Measurements from ENCODE around the gene KIAA0753. TPM values are rescaled to one million over a fixed set of nuclear protein-coding genes. Genes with fewer than 3 reads are reported as not detected.

The KIAA0753 gene
- 10 to 100 TPM; 32.4 to 39.3 (median 37.6) TPM for polyA plus RNA-seq (ENCODE audit: insufficient read length in 4 of 4)

DNA sequence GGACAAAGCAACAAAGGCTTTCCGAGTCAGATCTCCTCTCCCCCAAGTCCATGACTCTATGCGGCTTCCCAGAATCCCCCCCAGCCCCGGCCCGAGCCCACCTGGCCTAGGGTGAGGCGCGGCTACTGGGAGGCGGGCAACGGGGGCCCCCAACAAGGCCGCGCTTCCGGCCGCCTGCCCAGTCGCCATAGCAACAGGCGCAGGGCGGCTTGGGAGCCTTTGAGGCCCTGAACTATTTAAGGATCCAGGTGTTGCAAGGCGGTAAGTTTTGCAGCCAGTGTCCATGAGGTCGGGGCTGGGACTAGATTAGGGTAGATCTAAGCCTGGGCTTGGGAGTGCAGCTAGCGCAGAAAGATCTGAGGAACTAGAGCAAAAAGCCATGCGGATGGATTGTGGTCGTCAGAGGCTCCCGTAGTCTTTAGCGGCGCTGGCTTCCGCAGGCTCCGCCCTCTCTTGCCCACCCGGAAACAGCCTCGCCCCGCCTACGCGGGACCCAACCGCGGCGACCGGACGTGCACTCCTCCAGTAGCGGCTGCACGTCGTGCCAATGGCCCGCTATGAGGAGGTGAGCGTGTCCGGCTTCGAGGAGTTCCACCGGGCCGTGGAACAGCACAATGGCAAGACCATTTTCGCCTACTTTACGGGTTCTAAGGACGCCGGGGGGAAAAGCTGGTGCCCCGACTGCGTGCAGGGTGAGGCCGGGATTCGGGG, at the start of gene KIAA0753, which contains the start of gene TXNDC17:
Gene KIAA0753, minus strand, starts transcription at position 176 of the 711 bp plus-strand sequence. CDS start 5,608 bp downstream, outside the sequence.
Gene TXNDC17, plus strand, starts transcription at position 525 of the 711 bp plus-strand sequence. Its CDS starts 23 bp downstream, at position 548.
- peak; percentile 79 to 91 (median 84) for DNase-seq (ENCODE audit: low read depth in 4 of 4, low spot score in 3 of 4)

DNA sequence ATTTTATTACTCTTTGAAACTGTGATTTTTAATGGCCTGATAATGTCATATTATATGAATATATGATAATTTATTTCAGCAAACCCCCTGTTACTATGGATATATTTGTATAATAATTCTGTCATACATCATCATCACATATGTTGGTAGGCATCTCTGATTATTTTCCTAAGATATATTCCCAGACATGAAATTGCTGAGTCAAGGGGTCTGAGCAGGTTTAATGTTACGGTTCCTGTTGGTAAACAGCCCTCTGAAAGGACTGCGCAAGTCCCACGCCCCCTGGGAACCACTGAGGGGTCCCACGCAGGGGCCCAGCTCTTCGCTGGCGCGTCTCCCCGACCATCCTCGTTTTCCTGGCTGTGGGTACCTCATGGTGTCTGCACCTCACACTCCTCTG, 48.4 kb upstream of the KIAA0753 start:
- DNase-seq (ENCODE audit: low read depth in 4 of 4, low spot score in 3 of 4) = no peak

DNA sequence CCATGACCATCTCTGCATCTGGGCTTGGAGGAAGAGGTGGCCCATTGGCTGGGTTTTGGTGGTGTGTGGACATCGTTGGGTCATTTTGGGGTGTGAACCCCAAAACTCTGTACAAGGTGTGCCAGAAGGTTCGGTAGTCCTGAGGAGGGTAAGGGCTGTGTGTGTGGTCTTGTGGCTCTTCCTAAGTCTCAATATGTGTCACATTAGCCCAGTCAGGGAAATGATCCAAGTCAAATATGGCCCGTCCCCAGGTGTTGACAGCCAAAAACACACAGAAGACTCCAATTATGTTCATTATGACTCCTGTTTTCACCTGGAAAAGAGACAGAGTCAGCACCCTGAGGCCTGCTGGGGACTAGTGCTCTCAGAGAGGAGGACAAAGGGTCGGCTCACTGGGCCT, 45.5 kb upstream of the KIAA0753 start:
- no peak for DNase-seq (ENCODE audit: low read depth in 4 of 4, low spot score in 3 of 4)

DNA sequence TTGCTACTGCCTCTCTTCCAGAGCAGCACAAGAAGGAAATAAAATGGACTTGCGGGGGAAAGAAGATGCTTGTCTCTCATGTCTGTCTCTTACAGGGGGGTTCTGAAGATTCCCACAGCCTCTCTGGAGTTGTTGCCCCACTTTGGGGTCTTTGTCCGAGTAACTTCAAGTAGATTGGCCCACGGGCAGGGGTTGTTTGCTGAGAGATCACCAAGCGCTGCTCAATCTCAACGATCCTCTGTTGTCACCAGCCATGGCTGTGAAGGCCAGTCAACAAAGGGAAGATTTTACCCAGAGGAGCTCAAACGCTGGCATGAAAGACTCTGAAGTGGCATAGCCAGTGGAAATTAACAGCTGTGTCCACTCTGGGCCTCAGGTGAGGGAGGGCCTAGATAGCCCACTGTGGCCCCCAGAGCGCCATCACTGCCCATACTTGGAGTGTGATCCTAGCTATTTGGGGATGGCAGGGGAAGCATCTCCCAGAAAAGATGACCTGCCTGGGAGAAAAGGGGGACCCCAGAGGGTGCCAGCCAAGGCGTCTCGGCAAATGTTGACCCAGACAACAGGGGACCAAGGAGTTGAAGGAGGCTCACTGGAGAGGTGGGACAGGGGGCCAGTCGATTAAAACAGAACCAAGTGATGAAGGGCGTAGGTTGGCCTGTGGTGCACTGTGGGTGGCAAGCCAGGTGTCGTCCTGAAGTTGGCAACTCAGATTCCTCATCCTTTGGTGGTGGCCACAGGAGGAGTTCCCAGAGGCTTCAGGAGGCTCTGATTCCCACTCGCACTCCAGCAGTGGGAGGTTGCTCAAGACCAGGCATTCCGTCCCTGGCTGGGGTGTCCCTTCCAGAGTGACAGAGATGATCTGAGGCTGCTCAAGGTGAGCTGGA, 44.6 kb upstream of the KIAA0753 start:
- no peak for DNase-seq (ENCODE audit: low read depth in 4 of 4, low spot score in 3 of 4)

DNA sequence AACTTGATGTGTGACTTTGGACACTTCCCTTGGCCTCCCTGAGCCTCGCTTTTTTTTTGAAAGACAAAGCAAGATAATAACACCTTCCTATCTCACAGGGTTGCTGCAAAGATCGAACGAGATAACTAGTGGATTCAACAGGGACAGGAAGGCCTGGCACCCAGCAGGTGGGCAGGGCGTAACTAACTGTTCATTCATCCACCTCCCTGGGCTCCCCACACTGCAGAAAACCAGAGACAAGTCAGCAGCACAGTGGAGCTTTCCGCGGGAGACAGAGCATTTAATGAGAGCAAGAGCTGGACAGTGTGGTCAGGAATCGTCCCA, 43.9 kb upstream of the KIAA0753 start:
- no peak for DNase-seq (ENCODE audit: low read depth in 4 of 4, low spot score in 3 of 4)

DNA sequence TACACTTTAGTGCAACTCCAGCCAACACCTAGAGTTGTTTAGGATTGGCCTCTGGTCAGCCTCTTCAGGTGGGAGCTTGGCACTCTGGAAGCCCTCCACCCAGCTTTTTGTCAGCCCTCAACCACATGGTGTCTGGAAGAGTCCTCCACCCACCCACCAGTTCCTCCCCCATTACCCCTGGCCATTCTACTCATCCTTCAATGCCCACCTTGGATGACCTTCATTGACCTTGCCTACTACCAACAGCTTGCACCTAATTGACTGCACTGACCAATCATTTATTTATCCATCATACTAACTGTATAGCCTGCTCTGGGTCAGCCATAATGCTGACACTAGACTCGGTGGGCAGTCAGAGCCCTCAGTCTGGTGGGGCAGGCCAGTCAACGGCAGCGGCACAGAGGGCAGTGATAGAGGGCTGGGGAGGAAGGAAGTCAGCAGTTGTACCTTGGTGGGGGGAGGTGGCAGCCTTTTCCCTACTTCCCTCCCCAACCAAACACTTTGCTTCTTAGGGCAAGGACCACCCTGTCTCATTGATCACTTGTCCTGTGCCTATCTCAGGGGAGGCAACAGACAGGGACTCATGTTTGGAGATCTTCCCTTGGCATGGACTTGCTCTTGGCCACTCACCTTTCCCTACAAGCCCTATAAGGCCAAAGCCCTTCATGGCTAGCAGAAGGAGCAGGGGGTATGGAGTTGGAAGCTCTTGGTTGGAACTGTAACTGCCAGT, 43.4 kb upstream of the KIAA0753 start:
- no peak for DNase-seq (ENCODE audit: low read depth in 4 of 4, low spot score in 3 of 4)

DNA sequence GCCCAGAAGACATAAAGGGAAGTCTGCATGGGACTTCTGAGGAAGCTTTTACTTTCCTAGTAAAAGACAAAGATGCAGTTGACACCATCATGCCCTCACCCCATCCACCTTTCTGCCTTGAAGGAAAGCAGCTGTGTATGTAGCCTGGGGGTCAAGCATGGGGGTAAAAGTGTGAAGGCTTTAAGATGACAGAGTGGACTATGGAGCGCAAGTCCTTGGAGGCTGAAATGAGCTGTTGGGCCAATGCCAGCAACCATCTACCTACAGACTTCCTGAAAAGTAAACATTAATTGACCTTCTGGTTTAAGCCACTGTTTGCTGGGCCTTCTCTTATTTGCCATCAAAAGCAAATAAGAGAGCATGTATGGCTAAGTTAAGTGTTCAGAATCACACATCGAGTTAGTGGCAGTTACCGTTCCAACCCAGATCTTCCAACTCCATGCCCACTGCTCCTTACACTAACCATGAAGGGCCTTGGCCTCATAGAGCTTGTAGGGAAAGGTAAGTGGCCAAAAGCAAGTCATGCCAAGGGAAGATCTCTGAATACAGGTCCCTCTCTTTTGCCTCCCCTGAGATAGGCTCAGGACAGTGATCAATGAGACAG, 42.7 kb upstream of the KIAA0753 start:
- DNase-seq (ENCODE audit: low read depth in 4 of 4, low spot score in 3 of 4) = no peak

DNA sequence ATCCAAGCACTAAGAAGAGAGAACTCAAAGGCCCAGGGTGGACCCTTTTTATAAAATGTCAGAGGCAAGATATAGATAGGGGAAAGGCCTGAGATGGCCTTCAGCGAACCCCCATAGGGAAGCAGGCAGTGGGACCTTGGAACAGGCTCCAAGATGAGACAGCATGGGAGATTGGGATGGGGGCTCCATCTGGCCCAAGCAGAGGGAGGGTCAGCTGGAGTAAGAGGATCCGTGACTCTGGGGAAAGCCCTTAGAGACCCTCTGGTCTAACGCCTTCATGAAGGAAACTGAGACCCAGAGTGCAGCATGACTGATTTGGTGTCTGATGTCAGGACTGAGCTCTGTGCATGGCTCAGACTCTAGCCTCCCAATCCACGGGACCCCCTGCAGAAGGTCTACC, 41.8 kb upstream of the KIAA0753 start:
- DNase-seq (ENCODE audit: low read depth in 4 of 4, low spot score in 3 of 4) = no peak

DNA sequence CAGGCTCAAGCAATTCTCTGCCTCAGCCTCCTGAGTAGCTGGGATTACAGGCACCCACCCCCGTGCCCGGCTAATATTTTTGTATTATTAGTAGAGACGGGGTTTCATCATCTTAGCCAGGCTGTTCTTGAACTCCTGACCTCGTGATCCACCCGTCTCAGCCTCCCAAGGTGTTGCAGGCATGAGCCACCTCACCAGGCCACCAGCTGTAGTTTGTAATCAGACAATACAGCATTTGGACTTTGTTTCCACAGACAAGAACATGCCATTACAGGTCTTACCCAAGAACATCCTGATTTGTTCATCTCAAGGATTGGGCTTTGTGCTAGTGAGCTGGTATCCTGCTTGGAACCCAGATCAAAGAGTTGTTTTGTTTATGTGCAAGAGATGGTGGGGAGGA, 41.2 kb upstream of the KIAA0753 start:
- DNase-seq (ENCODE audit: low read depth in 4 of 4, low spot score in 3 of 4) = no peak

DNA sequence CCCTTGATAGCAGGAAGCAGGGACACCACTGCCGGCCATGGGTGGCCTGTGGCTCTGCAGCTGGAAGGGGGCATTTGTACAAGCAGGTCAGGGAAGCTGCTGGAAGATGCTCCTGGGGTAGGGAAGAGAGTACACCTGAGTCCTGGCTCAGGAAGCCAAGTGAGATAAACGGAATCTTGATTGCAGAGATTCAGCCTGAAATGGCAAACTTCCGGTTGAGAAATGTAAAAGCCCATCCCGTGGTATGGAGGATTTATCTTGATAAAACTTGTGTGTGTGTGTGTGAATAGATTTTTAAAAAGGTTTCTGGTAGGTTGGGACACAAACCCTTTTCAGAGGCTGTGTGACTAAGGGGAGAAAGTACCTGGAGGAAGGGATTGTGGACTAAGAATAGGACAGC, 40.7 kb upstream of the KIAA0753 start:
- DNase-seq (ENCODE audit: low read depth in 4 of 4, low spot score in 3 of 4) = no peak

DNA sequence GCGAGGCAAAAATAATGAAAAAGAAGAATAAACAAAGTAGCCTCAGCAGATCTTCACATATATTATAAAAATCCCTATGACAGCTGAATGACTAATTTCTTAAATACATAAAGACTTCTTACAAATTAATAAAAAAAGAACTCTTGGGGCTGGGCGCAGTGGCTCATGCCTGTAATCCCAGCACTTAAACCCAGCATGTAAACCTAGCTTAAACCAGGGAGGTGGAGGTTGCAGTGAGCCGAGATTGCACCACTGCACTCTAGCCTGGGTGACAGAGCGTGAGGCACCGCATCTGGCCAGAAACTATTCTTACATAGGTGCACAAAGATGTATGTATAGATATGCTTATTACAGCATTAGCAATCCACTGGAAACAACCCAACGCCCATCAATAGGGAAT, 38.7 kb upstream of the KIAA0753 start:
- DNase-seq (ENCODE audit: low read depth in 4 of 4, low spot score in 3 of 4) = no peak

DNA sequence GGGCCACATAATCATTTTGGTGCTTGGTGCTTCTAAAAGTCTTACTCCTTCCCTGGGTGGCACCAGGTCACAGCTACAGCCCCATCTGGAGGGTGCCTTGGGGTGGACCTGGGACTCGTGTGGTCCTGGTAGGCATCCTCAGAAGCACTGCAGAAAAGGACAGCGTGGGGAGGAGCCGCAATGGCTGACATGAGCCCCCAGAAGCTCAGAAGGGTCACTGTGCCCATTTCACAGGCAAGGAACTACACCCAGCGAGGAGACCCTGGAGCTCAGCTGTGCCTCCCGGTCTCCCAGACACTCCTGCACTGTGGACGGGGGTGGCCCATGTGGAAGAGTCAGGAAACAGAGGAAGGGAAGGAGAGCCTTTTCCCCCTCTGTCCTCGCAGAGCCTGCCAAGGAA, 37.4 kb upstream of the KIAA0753 start:
- no peak for DNase-seq (ENCODE audit: low read depth in 4 of 4, low spot score in 3 of 4)

DNA sequence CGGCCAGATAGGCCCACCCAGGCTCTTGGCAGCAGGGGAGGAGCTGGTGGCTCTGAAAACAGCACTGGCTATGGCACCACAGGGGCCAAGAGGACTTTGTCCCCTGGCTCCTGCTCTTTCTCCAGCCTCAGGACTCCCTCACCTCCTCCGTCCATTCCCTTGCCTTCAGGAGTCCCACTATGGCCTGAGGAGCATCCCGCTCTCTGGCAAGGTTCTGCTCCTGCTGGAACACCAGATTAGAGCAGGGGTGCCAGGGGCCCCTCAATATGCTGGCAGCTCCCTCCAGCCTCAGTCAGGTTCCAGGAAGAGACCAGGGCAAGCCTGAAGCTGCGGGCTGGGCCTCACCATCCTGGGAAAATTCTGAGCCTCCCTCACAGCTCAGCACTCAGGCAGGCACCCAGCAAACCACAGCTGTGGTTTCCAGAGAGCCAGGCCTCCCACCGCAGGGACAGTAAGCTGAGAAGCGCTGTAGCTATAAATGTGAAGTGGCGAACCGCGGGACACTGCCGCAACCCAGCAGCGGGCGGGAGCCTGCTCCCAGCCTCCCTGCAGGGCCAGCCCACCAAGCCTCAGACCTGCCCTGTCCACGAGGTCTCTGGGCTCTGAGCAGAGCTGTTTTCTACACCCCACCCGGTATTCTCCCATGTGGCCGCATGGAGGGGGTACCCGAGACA, 36.8 kb upstream of the KIAA0753 start:
- DNase-seq (ENCODE audit: low read depth in 4 of 4, low spot score in 3 of 4) = no peak

DNA sequence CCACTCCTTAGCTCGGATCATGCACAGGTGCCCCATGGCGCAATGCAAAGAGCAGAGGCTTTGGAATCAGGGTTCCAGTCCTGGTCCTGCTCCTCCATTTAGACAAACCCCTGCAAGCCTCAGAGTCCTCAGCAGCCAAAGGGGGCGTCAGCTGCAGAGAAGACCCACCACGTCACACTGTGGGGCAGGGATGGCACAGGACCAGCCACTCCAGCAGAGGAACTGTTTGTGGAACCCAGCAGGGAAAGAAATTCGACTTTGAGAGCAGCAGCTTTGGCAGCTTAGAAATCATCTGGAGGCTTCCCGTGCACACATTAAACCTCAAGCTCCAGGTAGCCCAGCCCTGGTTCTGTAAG, 36.3 kb upstream of the KIAA0753 start:
- DNase-seq (ENCODE audit: low read depth in 4 of 4, low spot score in 3 of 4) = no peak

DNA sequence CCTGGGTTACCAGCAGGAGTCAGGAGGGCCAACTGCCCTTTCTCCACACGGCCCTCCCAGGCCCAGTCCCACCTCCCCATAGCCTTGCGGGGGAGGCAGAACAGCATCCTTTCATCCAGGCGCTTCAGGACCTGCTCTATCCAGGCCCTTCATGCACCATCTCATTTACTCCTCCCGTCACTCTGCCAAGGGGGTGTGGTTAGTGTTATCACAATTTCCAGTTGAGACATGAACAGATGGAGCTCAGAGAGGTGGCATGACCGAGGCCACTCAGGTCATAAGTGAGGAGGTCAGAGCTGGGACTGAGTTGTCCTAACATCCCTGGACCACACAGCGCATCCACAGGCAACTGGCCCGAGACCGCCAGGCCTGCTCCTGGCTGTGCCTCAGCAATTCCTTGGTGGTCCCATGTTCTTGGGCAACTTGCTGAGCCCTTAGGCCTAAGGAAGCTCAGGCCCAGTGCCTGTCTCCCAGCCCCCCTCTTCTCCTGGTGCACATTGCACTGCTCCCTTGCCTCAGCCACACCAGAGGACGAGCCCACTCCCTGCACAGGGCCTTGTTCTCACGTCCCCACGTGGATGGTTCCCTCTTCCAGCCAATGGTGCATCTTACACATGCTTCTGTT, 34.8 kb upstream of the KIAA0753 start:
- DNase-seq (ENCODE audit: low read depth in 4 of 4, low spot score in 3 of 4) = no peak

DNA sequence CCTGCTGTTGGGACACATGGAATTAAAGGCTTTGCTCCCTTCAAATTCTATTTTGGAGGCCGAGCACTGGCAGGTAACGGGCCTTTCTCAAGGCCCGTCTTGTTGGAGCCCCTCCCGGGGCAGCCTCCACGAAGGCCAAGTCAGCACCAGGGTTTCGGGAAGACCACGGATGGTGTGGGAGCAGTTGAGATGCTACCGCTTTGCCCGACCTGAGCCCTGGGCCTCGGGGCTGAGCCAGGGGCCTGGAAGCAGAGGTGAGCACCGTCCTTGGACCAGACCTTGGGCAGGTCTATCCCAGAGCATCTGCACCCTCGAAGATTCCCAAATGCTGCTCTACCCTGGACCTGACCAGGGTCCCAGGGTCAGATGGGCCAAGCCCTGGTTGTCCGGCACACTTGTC, 34.1 kb upstream of the KIAA0753 start:
- DNase-seq (ENCODE audit: low read depth in 4 of 4, low spot score in 3 of 4) = no peak

DNA sequence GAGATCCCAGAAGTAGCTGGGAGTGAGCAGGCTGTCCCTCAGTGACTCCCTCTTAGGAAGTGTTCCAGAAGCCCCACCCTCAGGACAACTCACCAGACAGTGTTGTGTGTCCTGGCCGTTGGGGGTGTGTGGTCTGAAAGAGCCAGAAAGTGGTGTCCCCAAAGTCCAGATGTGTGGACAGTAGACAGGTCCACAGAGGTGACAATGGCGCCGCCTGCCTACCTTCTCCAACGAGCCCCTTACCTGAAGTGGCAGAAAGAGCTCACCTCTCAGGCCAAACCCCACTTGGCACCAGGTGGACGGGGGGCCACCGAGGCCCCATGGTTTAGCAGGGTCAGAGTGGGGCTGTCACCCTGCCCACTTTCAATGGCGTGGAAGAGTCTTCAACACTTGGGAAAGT, 30.9 kb upstream of the KIAA0753 start:
- DNase-seq (ENCODE audit: low read depth in 4 of 4, low spot score in 3 of 4) = no peak

DNA sequence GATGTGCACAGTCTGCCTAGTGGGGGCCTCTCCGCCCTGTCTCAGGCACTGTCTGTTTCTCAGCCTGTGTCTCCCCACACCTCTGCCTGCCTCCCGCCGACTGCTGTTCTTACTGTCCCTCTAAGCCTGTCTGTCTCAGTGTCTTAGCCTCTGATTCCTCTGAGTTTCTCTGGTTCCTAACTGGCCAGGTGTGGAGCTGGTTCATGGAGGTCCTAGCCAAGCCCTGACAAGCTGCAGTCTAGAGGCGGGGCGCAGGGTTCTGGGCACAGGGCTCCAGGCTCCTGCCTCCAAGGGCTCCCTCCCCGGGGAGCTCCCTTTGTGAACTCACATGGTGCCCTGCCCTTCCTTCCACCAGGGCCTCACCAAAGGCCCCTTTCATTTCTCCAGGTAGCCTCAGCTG, 30.5 kb upstream of the KIAA0753 start:
- DNase-seq (ENCODE audit: low read depth in 4 of 4, low spot score in 3 of 4) = no peak

DNA sequence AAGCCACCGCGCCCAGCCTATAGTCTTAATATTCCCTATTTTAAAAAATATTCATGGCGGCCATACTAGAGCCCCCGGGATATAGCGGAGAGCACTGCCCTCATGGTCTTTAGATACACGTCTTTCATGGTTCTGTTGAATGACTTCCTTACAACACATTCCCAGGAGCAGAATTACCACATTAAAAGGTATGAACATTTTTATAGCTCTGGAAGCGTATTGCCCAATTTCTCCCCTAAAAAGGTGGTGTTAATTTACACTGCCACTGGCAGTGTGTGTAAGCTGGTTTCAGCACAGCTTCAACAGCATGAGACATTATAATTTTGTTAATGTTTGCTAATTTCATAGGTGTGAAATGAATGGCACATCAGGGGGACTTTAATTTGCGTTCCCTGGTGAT, 30.1 kb upstream of the KIAA0753 start:
- no peak for DNase-seq (ENCODE audit: low read depth in 4 of 4, low spot score in 3 of 4)

Measured in right renal pelvis (tissue), 4 donors.